IMR-90 (cell line): ENCODE data around the gene CDK17. TPM values are rescaled to one million over a fixed set of nuclear protein-coding genes. Genes with fewer than 3 reads are reported as not detected.

ENCODE experiments used
- ATAC-seq: fragments of 200-7000 bp; cut with Tn5 transposase; 2 replicates; pipeline ENCODE4 v1.9.1; 2020; ENCODE audit warnings: low read depth, mild to moderate bottlenecking, moderate library complexity
- BruUV-seq: library from RNA; stranded (reverse); fragments of 400-500 nt; replicated peaks from 2 replicates; lab custom pipeline; 2021; lab: Mats Ljungman, UMichigan
- CTCF ChIA-PET: fragments of 300-600 bp; formaldehyde crosslinking; extraction: SDS; loops from one replicate; lab custom pipeline; 2021; ENCODE audit warnings: antibody characterized with exemption; lab: Yijun Ruan, JAX
- POLR2A ChIA-PET: fragments of 300-600 bp; sonication (Branson Sonifier 250); formaldehyde crosslinking; loops from one replicate; lab custom pipeline; 2022; ENCODE audit warnings: antibody characterized with exemption; ENCODE audit not compliant: unreplicated experiment; lab: Charles Lee
- DNase-seq: peaks from one replicate; pipeline ENCODE4 v3.0.0; 2013
- H2AFZ ChIP-seq: replicated peaks from 2 replicates; pipeline ENCODE3; 2013; ENCODE audit warnings: low read length, mild to moderate bottlenecking; ENCODE audit not compliant: poor library complexity
- H2AK5ac ChIP-seq: 2 replicates; pipeline ENCODE4 v1.6.1; 2013; ENCODE audit warnings: low read depth, low read length, inconsistent platforms
- H2AK9ac ChIP-seq: replicated peaks from 2 replicates; pipeline ENCODE3; 2013; ENCODE audit warnings: mild to moderate bottlenecking, low read depth, low read length, moderate library complexity; ENCODE audit not compliant: poor library complexity
- H2BK120ac ChIP-seq: 2 replicates; pipeline ENCODE4 v1.6.1; 2013; ENCODE audit warnings: low read depth, low read length, inconsistent platforms
- H2BK15ac ChIP-seq: 3 replicates; pipeline ENCODE4 v1.6.1; 2013; ENCODE audit warnings: low read depth, low read length, inconsistent platforms
- H2BK20ac ChIP-seq: 2 replicates; pipeline ENCODE4 v1.6.1; 2013; ENCODE audit warnings: low read depth, mild to moderate bottlenecking, inconsistent platforms, low read length, moderate library complexity
- H2BK5ac ChIP-seq: 2 replicates; pipeline ENCODE4 v1.6.1; 2013; ENCODE audit warnings: mild to moderate bottlenecking, low read depth, low read length, inconsistent platforms; ENCODE audit not compliant: poor library complexity, severe bottlenecking
- H3K14ac ChIP-seq: replicated peaks from 2 replicates; pipeline ENCODE4 v1.6.1; 2013; ENCODE audit warnings: low read depth, low read length, inconsistent platforms
- H3K18ac ChIP-seq: 2 replicates; pipeline ENCODE4 v1.6.1; 2013; ENCODE audit warnings: low read depth, low read length, control low read depth
- H3K23ac ChIP-seq: 2 replicates; pipeline ENCODE4 v1.6.1; 2013; ENCODE audit warnings: low read depth, low read length, inconsistent platforms
- H3K27ac ChIP-seq: 2 replicates; pipeline ENCODE4 v1.5.1; 2013; ENCODE audit warnings: mild to moderate bottlenecking, control low read depth, low read length; ENCODE audit not compliant: insufficient read depth
- H3K27me3 ChIP-seq: 2 replicates; pipeline ENCODE4 v1.6.1; 2013; ENCODE audit warnings: low read length; ENCODE audit not compliant: control insufficient read depth, insufficient read depth
- H3K36me3 ChIP-seq: 2 replicates; pipeline ENCODE4 v1.6.1; 2013; ENCODE audit warnings: low read length, mixed read lengths; ENCODE audit not compliant: control insufficient read depth, insufficient read depth
- H3K4ac ChIP-seq: 2 replicates; pipeline ENCODE4 v1.6.1; 2013; ENCODE audit warnings: low read depth, low read length, inconsistent platforms
- H3K4me1 ChIP-seq: 2 replicates; pipeline ENCODE4 v1.6.1; 2013; ENCODE audit warnings: low read length, mixed read lengths; ENCODE audit not compliant: control insufficient read depth, insufficient read depth
- H3K4me2 ChIP-seq: 2 replicates; pipeline ENCODE4 v1.6.1; 2013; ENCODE audit warnings: low read depth, mild to moderate bottlenecking, control low read depth, low read length, moderate library complexity
- H3K4me3 ChIP-seq: 2 replicates; pipeline ENCODE4 v1.5.1; 2013; ENCODE audit warnings: low read depth, mild to moderate bottlenecking, control low read depth, low read length, moderate library complexity; ENCODE audit not compliant: insufficient read depth
- H3K56ac ChIP-seq: 2 replicates; pipeline ENCODE4 v1.6.1; 2013; ENCODE audit warnings: low read length, inconsistent platforms; ENCODE audit not compliant: insufficient read depth; ENCODE audit errors: extremely low read depth
- H3K79me1 ChIP-seq, 2 experiments: 2 replicates each; pipeline ENCODE4 v1.6.1; 2013; ENCODE audit warnings: low read length in 2 of 2, inconsistent platforms in 1 of 2, low read depth in 1 of 2
- H3K9ac ChIP-seq: 2 replicates; pipeline ENCODE4 v1.6.1; 2013; ENCODE audit warnings: low read depth, low read length, control low read depth
- H3K9me1 ChIP-seq: 2 replicates; pipeline ENCODE4 v1.6.1; 2013; ENCODE audit warnings: low read length, inconsistent platforms; ENCODE audit not compliant: insufficient read depth
- H3K9me3 ChIP-seq: 2 replicates; pipeline ENCODE4 v1.6.1; 2013; ENCODE audit warnings: low read length; ENCODE audit not compliant: control insufficient read depth, insufficient read depth
- H4K20me1 ChIP-seq: 2 replicates; pipeline ENCODE4 v1.6.1; 2013; ENCODE audit warnings: low read length, inconsistent platforms; ENCODE audit not compliant: insufficient read depth
- H4K5ac ChIP-seq: 2 replicates; pipeline ENCODE4 v1.6.1; 2013; ENCODE audit warnings: mild to moderate bottlenecking, low read depth, low read length, control low read depth
- H4K8ac ChIP-seq, 2 experiments: 2 replicates each; pipeline ENCODE4 v1.6.1; 2013; ENCODE audit warnings: low read depth in 2 of 2, low read length in 2 of 2, control low read depth in 1 of 2, inconsistent platforms in 1 of 2
- H4K91ac ChIP-seq: 2 replicates; pipeline ENCODE4 v1.6.1; 2013; ENCODE audit warnings: low read depth, low read length, inconsistent platforms; ENCODE audit not compliant: insufficient read depth
- BHLHE40 ChIP-seq: fragments of 150-350 bp; IDR thresholded peaks from 2 replicates; pipeline ENCODE4 v1.6.1; 2016; ENCODE audit warnings: mild to moderate bottlenecking, low read depth, low read length
- CEBPB ChIP-seq: IDR thresholded peaks from 2 replicates; pipeline ENCODE4 v1.6.1; 2012; ENCODE audit warnings: low read depth, low read length, improper control_type of control experiment
- CHD1 ChIP-seq: IDR thresholded peaks from 2 replicates; pipeline ENCODE4 v1.6.1; 2012; ENCODE audit warnings: low read depth, low read length, improper control_type of control experiment
- CTCF ChIP-seq: conservative IDR thresholded peaks from 2 replicates; pipeline ENCODE4 v1.5.1; 2012; ENCODE audit warnings: mild to moderate bottlenecking, low read depth, low read length, improper control_type of control experiment
- ELK1 ChIP-seq: fragments of 150-350 bp; IDR thresholded peaks from 2 replicates; pipeline ENCODE4 v1.6.1; 2016; ENCODE audit warnings: low read depth, mild to moderate bottlenecking, low read length, moderate library complexity, borderline replicate concordance
- FOS ChIP-seq: fragments of 150-350 bp; IDR thresholded peaks from 2 replicates; pipeline ENCODE4 v1.6.1; 2016; ENCODE audit warnings: low read depth, low read length
- MAFK ChIP-seq: IDR thresholded peaks from 2 replicates; pipeline ENCODE4 v1.6.1; 2012; ENCODE audit warnings: low read depth, low read length, improper control_type of control experiment
- MXI1 ChIP-seq: IDR thresholded peaks from 2 replicates; pipeline ENCODE4 v1.6.1; 2012; ENCODE audit warnings: low read depth, mild to moderate bottlenecking, low read length, moderate library complexity, borderline replicate concordance
- NFE2L2 ChIP-seq: fragments of 150-350 bp; IDR thresholded peaks from 2 replicates; pipeline ENCODE4 v1.6.1; 2016; ENCODE audit warnings: low read depth, mild to moderate bottlenecking, low read length
- POLR2A ChIP-seq: IDR thresholded peaks from 2 replicates; pipeline ENCODE4 v1.6.1; 2012; ENCODE audit warnings: mild to moderate bottlenecking, low read depth, low read length
- RAD21 ChIP-seq: IDR thresholded peaks from 2 replicates; pipeline ENCODE4 v1.6.1; 2012; ENCODE audit warnings: low read length, improper control_type of control experiment
- RCOR1 ChIP-seq: IDR thresholded peaks from 2 replicates; pipeline ENCODE4 v1.6.1; 2012; ENCODE audit warnings: mild to moderate bottlenecking, low read length, improper control_type of control experiment; ENCODE audit not compliant: insufficient replicate concordance
- RFX5 ChIP-seq: IDR thresholded peaks from 2 replicates; pipeline ENCODE4 v1.8.0; 2012; ENCODE audit warnings: low read depth, mild to moderate bottlenecking, low read length, moderate library complexity
- SMC3 ChIP-seq: fragments of 150-350 bp; IDR thresholded peaks from 2 replicates; pipeline ENCODE4 v1.6.1; 2016; ENCODE audit warnings: low read depth, mild to moderate bottlenecking, antibody characterized with exemption, low read length, moderate library complexity
- USF2 ChIP-seq: fragments of 150-350 bp; IDR thresholded peaks from 2 replicates; pipeline ENCODE4 v1.6.1; 2017; ENCODE audit warnings: mild to moderate bottlenecking, antibody characterized with exemption, low read length, low read depth
- WGBS, 2 experiments: methylation state at CpG; one replicate each; pipeline versions ENCODE4 v1.1.5 to v1.1.7; 2013; ENCODE audit warnings: missing lambda C conversion rate in 2 of 2; ENCODE audit not compliant: insufficient read length in 1 of 2; ENCODE audit errors: extremely low coverage in 2 of 2; 5-methylcytosine and 5-hydroxymethylcytosine counted together
- dilution Hi-C: fragments of 300-500 bp; cut with HindIII; formaldehyde crosslinking; loops from one replicate; pipeline ENCODE4 v1.14.3; 2018; ENCODE audit warnings: low sequenced_read_pairs; ENCODE audit not compliant: unreplicated experiment
- in situ Hi-C: fragments of 300-500 bp; cut with MboI; formaldehyde crosslinking; loops from 3 replicates; pipeline ENCODE4 v1.14.3; 2019; ENCODE audit warnings: low sequenced_read_pairs, inconsistent platforms, mixed read lengths
- intact Hi-C: fragments of 100-400 bp; cut with micrococcal nuclease; formaldehyde crosslinking; loops from 2 replicates; pipeline ENCODE4 v1.10.0; 2022
- polyA plus RNA-seq, 3 experiments: library from polyadenylated mRNA; depleted of rRNA; stranded (reverse); fragments of >200 nt; gene quantifications; 2 replicates each; pipeline ENCODE4 v1.2.3, GENCODE V29; 2012; ENCODE audit warnings: low replicate concordance in 1 of 3
- total RNA-seq: library from RNA; depleted of rRNA; stranded (reverse); fragments of >200 nt; gene quantifications from 2 replicates; pipeline ENCODE4 v1.2.3, GENCODE V29; 2012

Gene CDK17
- total and polyA plus RNA-seq, 2 of the 4 experiments (the other 2 are of a cell fraction): 14.5 to 50.2 TPM

GRCh38 chr12:96258104-96258961 is 141.9 kb downstream of the CDK17 start:
- H3K36me3 ChIP-seq: peaks cover 21% of the 10 kb centered on the region
- H3K14ac ChIP-seq: no peak overlapping the region
- H4K5ac ChIP-seq: no peak overlapping the region
- DNase-seq (peak; percentile 54), ATAC-seq (peak; percentile 53)
- peak overlapping the region; percentile 55; the same call in 1 of the 2 replicates for H3K4me2 ChIP-seq
- H3K9me1 ChIP-seq: peaks cover 26% of the 10 kb centered on the region
- peak overlapping the region; percentile 28 for H2BK5ac ChIP-seq
- no peak overlapping the region for H3K4me3 ChIP-seq
- H3K27me3 ChIP-seq: no peaks in the 10 kb centered on the region
- in situ Hi-C loops (no loop called here), intact Hi-C loops (no loop called here), dilution Hi-C loops (no loop called here)
- H3K4ac ChIP-seq: no peak overlapping the region
- H3K9me3 ChIP-seq: no peaks in the 10 kb centered on the region
- no peak overlapping the region for H2AK9ac ChIP-seq
- no peak for TF ChIP-seq RAD21
- no peak for TF ChIP-seq CEBPB
- no peak for TF ChIP-seq SMC3
- no peak for TF ChIP-seq MAFK
- TF ChIP-seq POLR2A: no peak
- no peak for TF ChIP-seq FOS
- no peak for TF ChIP-seq MXI1
- no peak for TF ChIP-seq NFE2L2
- TF ChIP-seq CTCF: no peak
- TF ChIP-seq CHD1: no peak
- no peak for TF ChIP-seq USF2
- TF ChIP-seq BHLHE40: no peak
- no peak for TF ChIP-seq ELK1
- no peak for TF ChIP-seq RCOR1
- TF ChIP-seq RFX5: no peak
- H4K8ac ChIP-seq: no peak overlapping the region
- no TSS peak for BruUV-seq
- no peak overlapping the region; the same call in 1 of the 2 replicates for H2AK5ac ChIP-seq
- H3K27ac ChIP-seq: peak overlapping the region; percentile 39; the same call in 1 of the 2 replicates
- H2BK120ac ChIP-seq: no peak overlapping the region
- no peak overlapping the region for H2BK15ac ChIP-seq
- WGBS, 2 experiments: 20% methylated on average over 2 of the region's 8 CpGs; no CpG with 5 or more reads in 1 of the 2 experiments
- no peak overlapping the region for H3K9ac ChIP-seq
- no peak overlapping the region for H2AFZ ChIP-seq
- no peak overlapping the region for H3K23ac ChIP-seq
- H3K18ac ChIP-seq: no peak overlapping the region
- CTCF ChIA-PET: interaction anchor here (1.0 kb wide), 1 partner anchor 10 kb away, joined by 3 read pairs; no protein-coding TSS in a partner anchor
- peaks cover 31 to 89% of the 10 kb centered on the region in 2 experiments for H3K79me1 ChIP-seq
- no peak overlapping the region for H4K91ac ChIP-seq
- H3K56ac ChIP-seq: no peak overlapping the region
- H2BK20ac ChIP-seq: no peak overlapping the region
- POLR2A ChIA-PET: no interaction called here
- H4K20me1 ChIP-seq: peaks cover 73% of the 10 kb centered on the region
- peaks cover 17% of the 10 kb centered on the region for H3K4me1 ChIP-seq
